ENCODE results near the gene CCNY. TPM values are rescaled to one million over a fixed set of nuclear protein-coding genes. Genes with fewer than 3 reads are reported as not detected.

The CCNY gene
- total and polyA plus RNA-seq, 2 of the 13 experiments (the other 11 are each of a cell fraction or from before 2014, with no cell fraction given): 48.2 to 54.7 TPM

- TF ChIP-seq CSRNP1 (CRISPR knock-in tag; IDR thresholded peaks at IDR 0.05): no peak
- TF ChIP-seq IRF9 (CRISPR knock-in tag; IDR thresholded peaks at IDR 0.05; ENCODE audit: borderline replicate concordance): no peak
- TF ChIP-seq SP1 (IDR thresholded peaks at IDR 0.05): no peak
- no peak for TF ChIP-seq SP1 (CRISPR knock-in tag; IDR thresholded peaks at IDR 0.05)
- TF ChIP-seq ZSCAN31 (CRISPR knock-in tag; IDR thresholded peaks at IDR 0.05; ENCODE audit: low read depth): no peak
- TF ChIP-seq ZMAT3 (CRISPR knock-in tag; conservative IDR thresholded peaks at IDR 0.05): no peak
- TF ChIP-seq TBP (CRISPR knock-in tag; IDR thresholded peaks at IDR 0.05): no peak
- no peak for TF ChIP-seq PHF20 (CRISPR knock-in tag; IDR thresholded peaks at IDR 0.05)
- TF ChIP-seq THAP8 (CRISPR knock-in tag; IDR thresholded peaks at IDR 0.05; ENCODE audit: borderline replicate concordance): no peak
- TF ChIP-seq NR2F2 (IDR thresholded peaks at IDR 0.05; ENCODE audit: borderline replicate concordance, low read depth): no peak
- TF ChIP-seq SPEN (CRISPR knock-in tag; IDR thresholded peaks at IDR 0.05; ENCODE audit: low read depth): no peak
- TF ChIP-seq PHF8 (CRISPR knock-in tag; IDR thresholded peaks at IDR 0.05): no peak
- no peak for TF ChIP-seq CCAR2 (optimal IDR thresholded peaks at IDR 0.05; ENCODE audit: low read depth, low read length)
- no peak for TF ChIP-seq FOXM1 (CRISPR knock-in tag; IDR thresholded peaks at IDR 0.05)
- TF ChIP-seq, protein P1, sequence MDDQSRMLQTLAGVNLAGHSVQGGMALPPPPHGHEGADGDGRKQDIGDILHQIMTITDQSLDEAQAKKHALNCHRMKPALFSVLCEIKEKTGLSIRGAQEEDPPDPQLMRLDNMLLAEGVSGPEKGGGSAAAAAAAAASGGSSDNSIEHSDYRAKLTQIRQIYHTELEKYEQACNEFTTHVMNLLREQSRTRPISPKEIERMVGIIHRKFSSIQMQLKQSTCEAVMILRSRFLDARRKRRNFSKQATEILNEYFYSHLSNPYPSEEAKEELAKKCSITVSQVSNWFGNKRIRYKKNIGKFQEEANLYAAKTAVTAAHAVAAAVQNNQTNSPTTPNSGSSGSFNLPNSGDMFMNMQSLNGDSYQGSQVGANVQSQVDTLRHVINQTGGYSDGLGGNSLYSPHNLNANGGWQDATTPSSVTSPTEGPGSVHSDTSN (CRISPR knock-in tag; IDR thresholded peaks at IDR 0.05; ENCODE audit: borderline replicate concordance): no peak
- no peak for TF ChIP-seq ZSCAN9 (CRISPR knock-in tag; IDR thresholded peaks at IDR 0.05; ENCODE audit: borderline replicate concordance)
- TF ChIP-seq, protein P2, sequence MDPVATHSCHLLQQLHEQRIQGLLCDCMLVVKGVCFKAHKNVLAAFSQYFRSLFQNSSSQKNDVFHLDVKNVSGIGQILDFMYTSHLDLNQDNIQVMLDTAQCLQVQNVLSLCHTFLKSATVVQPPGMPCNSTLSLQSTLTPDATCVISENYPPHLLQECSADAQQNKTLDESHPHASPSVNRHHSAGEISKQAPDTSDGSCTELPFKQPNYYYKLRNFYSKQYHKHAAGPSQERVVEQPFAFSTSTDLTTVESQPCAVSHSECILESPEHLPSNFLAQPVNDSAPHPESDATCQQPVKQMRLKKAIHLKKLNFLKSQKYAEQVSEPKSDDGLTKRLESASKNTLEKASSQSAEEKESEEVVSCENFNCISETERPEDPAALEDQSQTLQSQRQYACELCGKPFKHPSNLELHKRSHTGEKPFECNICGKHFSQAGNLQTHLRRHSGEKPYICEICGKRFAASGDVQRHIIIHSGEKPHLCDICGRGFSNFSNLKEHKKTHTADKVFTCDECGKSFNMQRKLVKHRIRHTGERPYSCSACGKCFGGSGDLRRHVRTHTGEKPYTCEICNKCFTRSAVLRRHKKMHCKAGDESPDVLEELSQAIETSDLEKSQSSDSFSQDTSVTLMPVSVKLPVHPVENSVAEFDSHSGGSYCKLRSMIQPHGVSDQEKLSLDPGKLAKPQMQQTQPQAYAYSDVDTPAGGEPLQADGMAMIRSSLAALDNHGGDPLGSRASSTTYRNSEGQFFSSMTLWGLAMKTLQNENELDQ (CRISPR knock-in tag; IDR thresholded peaks at IDR 0.05; ENCODE audit: borderline replicate concordance): no peak
- no peak for TF ChIP-seq SETDB1 (CRISPR knock-in tag; IDR thresholded peaks at IDR 0.05; ENCODE audit: borderline replicate concordance)
Observed at GRCh38 chr10:35409808-35410207, 73.5 kb downstream of the CCNY start (continued).

Measured in HepG2 (cell line).